HS-5 (cell line): ENCODE data around the gene MKNK2.

Source experiments
- DNase-seq: peaks from one replicate; pipeline ENCODE4 v3.0.0-alpha.2; 2012; ENCODE audit warnings: low read depth

Gene MKNK2

GRCh38 chr19:2058570-2059421, 7.8 kb upstream of the MKNK2 start:
- no peak for DNase-seq

- DNase-seq: no peak
Observed at GRCh38 chr19:2057484-2058469, 6.7 kb upstream of the MKNK2 start.

- no peak for DNase-seq
Observed at GRCh38 chr19:2056837-2057192, 5.8 kb upstream of the MKNK2 start.

- DNase-seq: no peak
Observed at GRCh38 chr19:2055931-2056836, 5.1 kb upstream of the MKNK2 start.

- DNase-seq: no peak
Observed at GRCh38 chr19:2054763-2055162, 3.7 kb upstream of the MKNK2 start.

GRCh38 chr19:2053601-2054389, 2.8 kb upstream of the MKNK2 start:
- DNase-seq: no peak

- no peak for DNase-seq
Observed at GRCh38 chr19:2051773-2052704, 995 bp upstream of the MKNK2 start.

- DNase-seq: no peak
Observed at GRCh38 chr19:2050349-2050990, 574 bp downstream of the MKNK2 start.

GRCh38 chr19:2049741-2050348, 1.2 kb downstream of the MKNK2 start:
- DNase-seq: no peak

GRCh38 chr19:2048959-2049740, 1.9 kb downstream of the MKNK2 start:
- no peak for DNase-seq

GRCh38 chr19:2048104-2048958, 2.7 kb downstream of the MKNK2 start:
- no peak for DNase-seq

GRCh38 chr19:2047449-2048103, 3.5 kb downstream of the MKNK2 start:
- DNase-seq: no peak

- DNase-seq: no peak
Observed at GRCh38 chr19:2047076-2047448, 4.0 kb downstream of the MKNK2 start.

GRCh38 chr19:2046046-2046907, 4.8 kb downstream of the MKNK2 start:
- DNase-seq: no peak

- DNase-seq: no peak
Observed at GRCh38 chr19:2045501-2046045, 5.5 kb downstream of the MKNK2 start.
